Stomach (tissue), 9 donors: ENCODE measurements around the gene ZNF691. TPM values are rescaled to one million over a fixed set of nuclear protein-coding genes. Genes with fewer than 3 reads are reported as not detected.

Source experiments
- DNase-seq, 2 donors: peaks; one replicate each; pipeline versions ENCODE4 v3.0.0 to v3.0.0-alpha.2; 2013 to 2019
- H3K27ac ChIP-seq, 5 donors: fragments of 200-600 bp in 4 of 5; sonication (generic) in 4 of 5; one replicate each; pipeline ENCODE4 v1.5.1; 2013 to 2019; ENCODE audit warnings: mild to moderate bottlenecking in 1 of 5, moderate library complexity in 1 of 5
- H3K27me3 ChIP-seq, 3 donors: fragments of 200-600 bp; sonication (generic); one replicate each; pipeline ENCODE4 v1.5.1; 2017 to 2019; ENCODE audit warnings: mixed run types in 1 of 3
- H3K36me3 ChIP-seq, 4 donors: fragments of 200-600 bp; sonication (generic); 1 replicate in 3 of 4; 2 replicates in 1 of 4; pipeline ENCODE4 v1.5.1; 2016 to 2019
- H3K4me1 ChIP-seq, 4 donors: fragments of 200-600 bp; sonication (generic); one replicate each; pipeline ENCODE4 v1.5.1; 2016 to 2019
- H3K4me3 ChIP-seq, 4 donors: fragments of 200-600 bp; sonication (generic) in 3 of 4; one replicate each; pipeline ENCODE4 v1.5.1; 2016 to 2019; ENCODE audit warnings: mild to moderate bottlenecking in 1 of 4
- H3K9me3 ChIP-seq, 4 donors: fragments of 200-600 bp; sonication (generic); one replicate each; pipeline ENCODE4 v1.5.1; 2016 to 2019
- CTCF ChIP-seq, 7 experiments: fragments of 450-650 bp in 4 of 7; fragments of 200-600 bp in 3 of 7; sonication (generic) in 3 of 7; IDR thresholded peaks; one replicate each; pipeline ENCODE4 v1.5.1; 2016 to 2019; ENCODE audit warnings: antibody characterized with exemption in 7 of 7, control low read depth in 2 of 7, mild to moderate bottlenecking in 1 of 7
- EP300 ChIP-seq: sonication (generic); formaldehyde crosslinking; IDR thresholded peaks from one replicate; pipeline ENCODE4 v1.6.1; 2017; ENCODE audit warnings: antibody characterized with exemption
- POLR2A ChIP-seq, 4 donors: fragments of 450-650 bp; IDR thresholded peaks; one replicate each; pipeline ENCODE4 v1.6.1; 2016; ENCODE audit warnings: antibody characterized with exemption in 4 of 4, control low read depth in 2 of 4, mild to moderate bottlenecking in 1 of 4, moderate library complexity in 1 of 4
- POLR2AphosphoS5 ChIP-seq, 3 donors: sonication (generic); formaldehyde crosslinking; IDR thresholded peaks; one replicate each; pipeline ENCODE4 v1.6.1; 2016; ENCODE audit warnings: antibody characterized with exemption in 3 of 3
- WGBS, 5 donors: extraction: QIAGEN DNeasy Blood & Tissue Kit in 3 of 5; methylation state at CpG; one replicate each; pipeline versions ENCODE4 v1.1.5 to v1.1.7; 2013 to 2018; 5-methylcytosine and 5-hydroxymethylcytosine counted together
- intact Hi-C: fragments of 100-400 bp; cut with DNase I; formaldehyde crosslinking; loops from one replicate; pipeline ENCODE4 v1.15.1; 2023; ENCODE audit warnings: low total_unique reads
- polyA plus RNA-seq, 3 donors: library from polyadenylated mRNA; stranded (reverse); fragments of 200-250 nt; gene quantifications; one replicate each; pipeline ENCODE4 v1.2.3, GENCODE V29; 2013
- total RNA-seq, 5 donors: library from RNA; depleted of rRNA; stranded (reverse); fragments of >200 nt; gene quantifications; one replicate each; pipeline versions ENCODE4 v1.1.0 to v1.2.3, GENCODE V29; 2014 to 2016
- donor health status: healthy with polysubstance abuse.
- donor health status: Bipolar disorder and iron deficiency.
- donor health status: healthy.

The ZNF691 gene
- total and polyA plus RNA-seq, 8 donors = 1.2 to 12.8 (median 5.7) TPM

GRCh38 chr1:42845193-42845592 is 1.2 kb upstream of the ZNF691 start:
- no peak for DNase-seq
- no peaks in the 10 kb centered on the region for H3K27me3 ChIP-seq
- intact Hi-C loops = no loop called here
- H3K9me3 ChIP-seq = no peaks in the 10 kb centered on the region
- H3K36me3 ChIP-seq = peaks cover 0 to 37% (median 26%) of the 10 kb centered on the region in 4 donors
- peaks cover 9 to 34% (median 24%) of the 10 kb centered on the region in 4 donors for H3K4me1 ChIP-seq
- H3K4me3 ChIP-seq = no peak overlapping the region
- TF ChIP-seq CTCF (IDR thresholded peaks at IDR 0.05) = no peak
- TF ChIP-seq POLR2AphosphoS5 (IDR thresholded peaks at IDR 0.05) = no peak
- no peak for TF ChIP-seq EP300
- no peak for TF ChIP-seq POLR2A (IDR thresholded peaks at IDR 0.05)
- WGBS, 5 donors = 62 to 73% (median 72%) methylated on average over 1 of the region's 1 CpG
- H3K27ac ChIP-seq = no peak overlapping the region

- 8 to 12% (median 10%) methylated on average over 10 of the region's 10 CpGs for WGBS, 5 donors
- H3K4me3 ChIP-seq = peak overlapping the region; percentile 71 to 94 (median 90)
- no peak for TF ChIP-seq CTCF (IDR thresholded peaks at IDR 0.05)
- TF ChIP-seq POLR2A (IDR thresholded peaks at IDR 0.05) = no peak
- TF ChIP-seq EP300 = no peak
- no peak for TF ChIP-seq POLR2AphosphoS5 (IDR thresholded peaks at IDR 0.05)
- peaks cover 0 to 41% (median 32%) of the 10 kb centered on the region in 4 donors for H3K36me3 ChIP-seq
- peaks cover 9 to 34% (median 24%) of the 10 kb centered on the region in 4 donors for H3K4me1 ChIP-seq
- intact Hi-C loops = no loop called here
- peaks cover 0 to 2% (median 0%) of the 10 kb centered on the region in 4 donors for H3K9me3 ChIP-seq
- H3K27ac ChIP-seq = peak overlapping the region in 4 of 5 donors; percentile 79 to 91 (median 87)
- no peaks in the 10 kb centered on the region for H3K27me3 ChIP-seq
- no peak for DNase-seq
Observed at GRCh38 chr1:42845866-42846256, 552 bp upstream of the ZNF691 start.

- TF ChIP-seq POLR2A (IDR thresholded peaks at IDR 0.05) (no peak), EP300 (no peak), CTCF (IDR thresholded peaks at IDR 0.05) (no peak), POLR2AphosphoS5 (IDR thresholded peaks at IDR 0.05) (no peak)
- DNase-seq = no peak
- H3K27me3 ChIP-seq = no peaks in the 10 kb centered on the region
- 9 to 14% (median 11%) methylated on average over 6 of the region's 6 CpGs for WGBS, 5 donors
- intact Hi-C loops = no loop called here
- H3K4me1 ChIP-seq = peaks cover 9 to 34% (median 24%) of the 10 kb centered on the region in 4 donors
- peaks cover 0 to 14% (median 5%) of the 10 kb centered on the region in 4 donors for H3K9me3 ChIP-seq
- H3K4me3 ChIP-seq = peak overlapping the region; percentile 71 to 94 (median 90)
- H3K36me3 ChIP-seq = peaks cover 10 to 42% (median 39%) of the 10 kb centered on the region in 4 donors
- H3K27ac ChIP-seq = peak overlapping the region in 4 of 5 donors; percentile 79 to 91 (median 87)
Observed at GRCh38 chr1:42847111-42847595, 740 bp downstream of the ZNF691 start.

- Histone ChIP-seq H3K27me3 (no peaks in the 10 kb centered on the region), H3K4me3 (peak overlapping the region in 2 of 4 donors; percentile 71 to 94)
- no peak for TF ChIP-seq POLR2AphosphoS5 (IDR thresholded peaks at IDR 0.05)
- TF ChIP-seq CTCF (IDR thresholded peaks at IDR 0.05) = no peak
- no peak for TF ChIP-seq POLR2A (IDR thresholded peaks at IDR 0.05)
- TF ChIP-seq EP300 = no peak
Observed at GRCh38 chr1:42847721-42848460, 1.5 kb downstream of the ZNF691 start.

More at GRCh38 chr1:42847721-42848460, 1.5 kb downstream of the ZNF691 start:
- DNase-seq = no peak
- Histone ChIP-seq H3K36me3 (peaks cover 10 to 41% (median 38%) of the 10 kb centered on the region in 4 donors), H3K9me3 (peaks cover 0 to 14% (median 5%) of the 10 kb centered on the region in 4 donors), H3K27ac (no peak overlapping the region), H3K4me1 (peaks cover 9 to 34% (median 24%) of the 10 kb centered on the region in 4 donors)
- WGBS, 5 donors = 66 to 78% (median 72%) methylated on average over 6 of the region's 6 CpGs
- intact Hi-C loops = no loop called here
